Right forelimb (tissue), 1 donor: ENCODE measurements around the gene GJB6.
"Not testable (repeated sequence)": the region's sequence is repeated elsewhere in the genome, so short reads cannot be mapped to it uniquely, and the experiment has no call there.

Experiments
- DNase-seq: peaks from one replicate; pipeline ENCODE4 v3.0.0-alpha.2; 2018

The GJB6 gene

DNA sequence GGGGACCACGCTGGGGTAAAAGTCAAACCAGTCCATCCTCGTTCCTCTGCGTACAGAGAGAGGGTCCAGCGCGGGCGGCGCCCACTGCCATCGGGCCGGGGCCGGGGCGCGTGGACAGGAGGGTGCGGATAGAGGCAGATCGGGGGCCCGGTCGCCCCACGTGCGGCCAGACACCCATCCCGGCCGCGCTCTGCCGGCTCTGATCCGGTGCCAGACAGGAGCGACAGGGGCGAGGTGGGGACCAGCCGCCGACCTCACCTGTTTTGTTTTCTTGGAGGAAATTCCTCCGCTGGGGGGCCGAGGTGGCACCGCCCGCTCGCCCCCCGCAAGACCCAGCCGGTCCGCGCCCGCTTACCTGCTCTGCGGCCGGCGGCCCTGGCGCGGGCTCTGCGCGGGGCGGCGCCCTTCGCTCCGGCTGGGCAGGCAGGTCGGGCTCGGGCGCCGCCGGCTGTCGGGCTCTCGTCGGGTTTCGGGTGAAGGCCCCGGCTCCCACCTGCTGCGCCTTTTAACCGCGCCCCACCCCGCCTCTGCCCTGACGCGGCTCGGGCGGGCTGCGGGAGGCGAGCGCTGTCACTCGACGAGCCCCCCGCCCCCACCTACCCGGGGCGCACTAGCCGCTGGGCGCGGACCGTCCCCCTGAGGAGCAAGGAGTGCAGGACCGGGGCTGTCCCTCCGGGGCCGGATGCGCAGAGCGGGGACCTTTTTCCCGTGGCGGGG is at the start of gene GJB6:
Gene GJB6, minus strand, starts transcription at position 481 of the 717 bp plus-strand sequence. CDS start 8,839 bp downstream, outside the sequence.
- DNase-seq, result no peak

DNA sequence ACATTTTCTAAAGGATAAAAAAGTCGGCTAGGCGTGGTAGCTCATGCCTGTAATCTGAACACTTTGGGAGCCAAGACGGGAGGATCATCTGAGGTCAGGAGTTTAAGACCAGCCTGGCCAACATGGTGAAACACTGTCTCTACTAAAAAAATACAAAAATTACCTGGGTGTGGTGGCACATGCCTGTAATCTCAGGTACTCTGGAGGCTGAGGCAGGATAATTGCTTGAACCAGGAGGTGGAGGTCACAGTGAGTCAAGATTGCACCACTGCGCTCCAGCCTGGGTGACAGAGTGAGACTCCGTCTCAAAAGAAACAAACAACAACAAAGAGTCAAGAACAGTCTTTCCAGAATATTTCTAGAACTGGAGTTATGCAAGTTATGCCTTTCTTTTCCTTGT is 44.8 kb upstream of the GJB6 start:
- DNase-seq, result not testable (repeated sequence)

DNA sequence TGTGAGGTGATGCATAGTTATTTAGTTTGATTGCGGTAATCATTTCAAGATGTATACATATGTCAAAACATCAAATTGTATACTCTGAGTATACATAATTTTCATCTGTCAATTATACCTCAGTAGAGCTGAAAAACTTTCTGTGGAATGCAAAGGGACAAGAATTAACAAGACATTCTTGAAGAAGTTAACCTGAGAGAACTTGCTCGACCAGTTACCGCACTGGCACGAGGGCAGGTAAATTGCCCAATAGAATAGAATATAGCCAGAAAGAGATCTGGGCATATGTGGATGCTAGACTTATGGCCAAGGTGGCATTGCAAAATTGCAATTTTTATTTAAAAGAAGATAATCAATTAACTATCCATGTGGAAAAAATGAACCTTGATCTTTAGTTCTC is 42.3 kb upstream of the GJB6 start:
- no peak for DNase-seq

DNA sequence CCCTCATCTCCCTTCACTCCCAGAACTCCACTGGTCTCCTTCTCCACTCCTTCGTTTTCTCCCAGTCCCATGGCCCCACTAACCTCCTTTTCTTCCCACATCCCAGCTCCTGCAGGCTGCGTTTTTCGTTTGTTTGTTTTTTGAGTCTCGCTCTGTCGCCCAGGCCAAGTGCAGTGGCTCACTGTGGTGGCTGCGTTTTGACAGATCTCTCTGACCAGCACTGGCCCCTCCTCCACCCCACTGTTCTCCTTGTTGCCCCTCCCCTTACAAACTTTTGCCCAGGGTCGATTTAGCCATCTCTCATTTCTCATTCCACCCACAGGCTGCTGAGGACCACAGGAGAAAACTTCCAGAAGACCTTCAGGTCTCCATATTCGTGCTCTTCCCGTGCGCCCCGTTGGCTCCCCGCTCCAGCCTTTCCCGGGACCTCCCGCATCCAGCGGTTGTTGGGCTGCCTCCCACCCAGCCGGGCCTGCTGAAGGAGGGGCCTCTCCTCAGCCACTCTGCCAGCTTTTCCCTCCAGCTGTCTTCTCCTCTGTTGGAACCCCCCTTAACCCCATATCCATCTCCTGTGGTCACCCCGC is 40.6 kb upstream of the GJB6 start:
- DNase-seq, result no peak

DNA sequence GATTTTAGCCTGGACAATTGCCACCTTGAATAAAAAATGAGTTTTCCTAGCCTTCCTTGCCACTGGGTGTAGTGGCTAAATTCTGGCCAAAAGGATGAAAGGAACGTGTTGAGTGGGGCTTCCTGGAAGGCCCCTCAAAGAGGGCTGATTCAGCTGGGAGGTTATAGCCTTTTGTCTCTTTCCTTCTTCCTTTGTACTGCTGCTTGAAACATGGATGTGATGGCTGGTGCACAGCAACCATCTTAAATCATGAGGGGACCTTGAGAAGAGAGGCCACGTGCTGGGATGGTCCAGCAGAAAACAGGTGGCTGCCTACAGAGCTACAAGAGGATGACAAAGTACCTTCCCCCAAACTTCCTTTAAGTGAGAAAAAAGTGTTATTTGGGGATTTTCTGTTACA is 40.0 kb upstream of the GJB6 start:
- no peak for DNase-seq

DNA sequence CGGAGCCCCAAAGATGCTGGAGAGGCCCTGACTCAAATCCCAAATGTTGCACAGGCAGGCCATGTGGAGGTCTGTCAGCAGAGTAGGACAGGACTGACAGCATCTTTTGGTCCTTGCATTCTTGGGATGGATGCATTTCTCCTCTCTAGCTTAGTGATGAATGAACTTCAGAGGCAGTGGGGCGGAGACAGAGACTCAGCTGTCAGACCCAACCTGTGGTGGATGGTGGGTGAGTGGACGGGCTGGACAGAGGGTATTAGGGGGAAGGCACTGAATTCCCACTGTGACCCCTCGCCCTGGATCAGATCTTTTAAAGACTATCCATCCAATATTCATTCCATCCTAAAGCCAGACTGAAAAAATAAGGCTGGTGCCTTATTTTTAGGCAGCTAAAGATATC is 39.3 kb upstream of the GJB6 start:
- DNase-seq, result no peak

DNA sequence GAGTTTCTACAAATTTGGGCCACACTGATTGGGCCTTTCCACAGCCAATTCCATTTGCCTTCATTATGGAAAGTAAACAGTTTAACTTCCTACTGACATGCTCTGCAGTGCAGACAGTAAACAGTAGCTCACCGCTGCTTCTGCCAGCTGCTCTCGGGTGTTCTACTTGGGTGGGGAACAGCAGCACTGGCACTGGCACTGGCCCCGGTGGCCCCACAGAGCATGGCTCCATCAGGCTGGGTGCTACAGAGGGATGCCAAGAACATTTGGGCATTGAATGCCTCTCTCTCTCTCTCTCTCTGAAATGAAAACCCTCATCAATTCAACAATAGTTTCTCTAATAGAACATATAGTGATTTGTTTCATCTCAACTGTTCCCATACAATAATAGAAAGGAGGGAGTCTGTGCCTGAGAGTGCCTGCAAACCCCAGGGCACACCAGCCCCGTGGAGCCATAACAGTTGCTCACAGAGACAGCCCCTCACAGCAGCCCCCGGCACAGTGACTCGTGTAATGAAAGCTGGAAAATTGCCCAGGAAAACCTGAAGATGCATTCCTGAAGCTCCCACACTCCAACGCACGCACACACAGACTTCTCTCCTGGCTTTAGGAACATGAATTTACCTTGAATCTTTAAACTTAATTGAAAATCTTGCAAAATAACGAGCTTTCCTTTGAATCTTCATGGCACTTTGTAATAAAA is 38.2 kb upstream of the GJB6 start:
- DNase-seq, result no peak

DNA sequence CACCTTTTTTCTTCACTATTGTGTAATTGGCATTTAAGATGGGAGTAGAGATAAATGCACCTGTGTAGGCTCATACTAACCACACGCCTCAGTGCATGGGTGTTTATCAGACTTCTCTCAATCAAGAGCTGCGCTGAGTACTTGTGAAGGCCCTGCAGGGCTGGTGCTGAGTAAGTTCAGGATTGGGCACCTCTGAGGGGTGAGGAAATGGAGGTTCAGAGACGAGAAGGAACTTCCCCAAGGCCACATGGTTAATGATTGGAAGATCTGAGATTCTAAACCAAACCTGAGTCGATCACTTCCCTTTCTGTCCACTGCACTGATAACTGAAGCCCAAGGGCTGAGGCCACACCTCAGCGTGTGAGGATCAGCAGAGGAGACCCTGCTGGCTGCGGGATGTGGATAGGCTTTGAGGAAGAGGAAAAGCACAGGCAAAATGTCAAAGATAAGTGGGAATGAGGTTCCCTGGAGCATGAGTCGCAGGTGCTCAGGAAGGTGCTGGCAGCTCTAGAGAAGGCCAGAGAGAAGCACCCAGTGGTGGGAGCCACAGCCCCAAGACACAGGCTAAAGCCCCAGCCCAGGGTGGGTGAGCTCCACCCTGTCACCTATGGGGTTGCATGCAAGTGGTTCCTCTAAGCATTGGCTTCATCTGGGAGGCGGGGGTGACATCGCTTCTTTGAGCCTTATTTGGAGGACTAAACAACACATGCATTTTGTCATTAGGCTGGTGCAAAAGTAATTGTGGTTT is 32.3 kb upstream of the GJB6 start:
- DNase-seq, result no peak

DNA sequence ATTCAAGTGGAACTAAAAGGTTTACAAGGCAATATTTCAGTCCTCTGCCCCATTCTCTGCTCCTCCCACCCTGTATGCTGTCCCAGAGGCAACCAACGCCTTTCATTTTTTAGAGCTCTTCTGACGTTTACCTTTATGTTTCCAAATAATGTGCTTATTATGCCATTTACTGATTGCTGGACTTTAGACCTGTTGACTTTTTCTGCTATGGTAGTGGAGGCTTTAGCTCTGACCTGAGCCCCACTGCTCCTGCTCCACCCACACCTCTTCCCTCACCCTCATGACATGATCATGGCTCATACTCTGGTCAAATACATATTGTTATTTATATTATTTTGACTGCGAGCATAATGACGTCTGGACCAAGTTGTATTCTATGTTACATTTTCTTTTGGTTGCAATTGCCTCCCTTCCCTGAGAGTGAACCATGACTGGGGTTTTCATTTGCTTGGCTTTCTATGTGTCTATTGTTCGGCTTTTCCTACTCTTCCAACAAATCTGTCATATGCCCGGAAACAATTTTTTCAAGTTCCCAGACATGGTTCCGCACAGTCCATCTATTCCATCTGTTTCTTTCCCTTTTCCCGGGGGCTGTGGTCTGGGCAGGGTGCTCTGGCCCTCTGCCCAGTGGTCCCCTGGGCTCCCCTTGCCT is 31.4 kb upstream of the GJB6 start:
- DNase-seq, result no peak

DNA sequence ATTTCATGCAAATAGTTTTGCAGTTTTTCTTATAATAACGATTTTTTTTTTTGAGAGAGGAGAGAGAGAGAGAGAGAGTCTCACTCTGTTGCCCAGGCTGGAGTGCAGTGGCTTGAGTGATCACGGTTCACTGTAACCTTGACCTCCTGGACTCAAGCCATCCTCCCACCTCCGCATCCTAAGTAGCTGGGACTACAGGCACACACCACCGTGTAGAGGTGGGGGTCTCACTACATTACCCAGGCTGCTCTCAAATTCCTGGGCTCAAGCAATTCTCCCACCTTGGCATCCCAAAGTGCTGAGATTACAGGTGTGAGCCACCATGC is 26.8 kb upstream of the GJB6 start:
- no peak for DNase-seq

DNA sequence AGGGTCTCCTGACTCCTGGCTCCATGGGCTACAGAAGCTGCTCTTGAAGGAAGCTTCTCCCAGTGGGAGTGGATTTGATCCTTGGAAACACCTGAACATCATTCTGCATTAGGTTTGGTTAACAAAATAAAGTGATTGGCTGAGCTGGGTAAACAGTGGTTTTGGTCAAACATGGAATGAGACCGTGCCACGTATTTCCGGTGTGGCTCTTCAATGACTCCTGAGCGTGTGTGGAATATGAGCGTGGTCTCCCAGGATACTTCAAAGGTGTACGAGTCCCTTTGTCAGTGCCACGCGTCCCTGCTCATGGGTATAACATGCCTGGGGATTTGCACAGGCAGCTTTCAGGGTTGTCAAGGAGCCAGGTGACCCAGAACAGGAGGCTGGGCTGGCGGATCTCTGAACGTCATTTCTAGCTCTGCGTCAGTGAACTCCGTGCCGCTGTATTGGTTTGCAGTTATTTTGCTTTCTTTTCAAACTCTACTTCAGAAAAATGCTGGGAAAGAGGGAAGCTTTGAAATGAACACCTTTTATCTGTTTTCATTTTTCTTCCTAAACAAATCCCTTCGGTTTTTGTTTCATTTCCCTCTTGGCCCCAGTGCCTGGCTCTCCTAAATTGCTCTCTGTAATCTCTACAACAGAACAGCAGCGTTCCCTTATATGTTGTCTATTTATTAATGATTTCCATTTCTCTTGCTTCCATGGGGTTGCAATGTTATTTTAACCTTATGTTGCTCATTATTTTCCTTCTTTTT is 26.3 kb upstream of the GJB6 start:
- DNase-seq, result no peak

DNA sequence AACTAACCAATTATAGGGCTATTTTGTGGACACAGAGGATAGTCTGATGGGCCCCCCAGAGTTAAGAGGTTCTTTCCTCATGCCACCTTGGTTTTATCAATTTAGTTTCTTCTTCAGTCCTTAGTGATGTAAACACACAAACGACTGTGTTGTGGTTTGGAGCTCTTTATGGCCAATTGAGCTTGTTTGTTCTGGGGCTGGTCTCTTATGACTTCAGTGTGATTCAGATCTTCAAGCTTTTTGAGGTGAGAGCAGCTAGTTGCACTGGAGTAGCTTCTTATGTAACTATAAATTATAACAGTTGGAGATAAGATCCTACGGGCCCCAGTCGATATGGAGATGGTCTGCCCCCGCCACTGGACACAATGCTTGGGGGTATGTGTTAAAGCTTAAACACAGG is 22.0 kb upstream of the GJB6 start:
- DNase-seq, result no peak

DNA sequence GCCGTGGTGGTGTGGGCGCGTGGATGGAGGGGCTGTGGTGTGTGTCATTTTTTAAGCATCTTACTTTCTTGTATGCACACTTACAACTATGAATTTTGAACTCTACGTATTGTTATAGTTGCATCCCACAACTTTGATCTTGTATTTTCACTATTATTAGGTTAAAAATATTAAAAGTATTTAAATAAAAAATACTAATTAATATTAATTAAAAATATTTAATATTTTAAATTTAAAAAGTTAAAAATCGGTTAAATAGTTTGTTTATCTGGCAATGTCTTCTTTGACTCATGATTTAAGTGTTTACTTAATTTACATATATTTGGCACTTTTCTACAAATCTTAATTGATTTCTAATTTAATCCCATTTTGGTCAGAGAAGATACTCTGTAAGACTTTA is 17.8 kb upstream of the GJB6 start:
- no peak for DNase-seq

DNA sequence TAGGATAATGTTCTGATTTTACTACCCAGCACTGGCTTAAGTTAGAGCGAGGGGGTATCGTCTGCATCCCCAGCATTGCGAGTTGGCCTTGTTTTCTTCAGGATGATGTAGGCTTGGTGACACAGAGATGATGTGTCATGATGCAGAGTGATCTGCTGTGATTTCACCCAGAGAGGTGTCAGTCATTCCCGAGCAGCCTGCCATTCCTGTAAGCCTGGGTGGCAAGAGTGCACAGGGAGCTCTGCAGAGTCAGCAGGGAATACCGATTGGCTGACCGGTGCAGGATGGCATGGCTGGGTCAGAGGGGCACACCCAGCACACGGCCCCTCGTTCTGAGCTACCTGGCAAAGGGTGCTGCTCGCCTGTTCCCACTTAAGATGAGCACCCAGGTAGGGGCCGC is 15.8 kb upstream of the GJB6 start:
- DNase-seq, result no peak

DNA sequence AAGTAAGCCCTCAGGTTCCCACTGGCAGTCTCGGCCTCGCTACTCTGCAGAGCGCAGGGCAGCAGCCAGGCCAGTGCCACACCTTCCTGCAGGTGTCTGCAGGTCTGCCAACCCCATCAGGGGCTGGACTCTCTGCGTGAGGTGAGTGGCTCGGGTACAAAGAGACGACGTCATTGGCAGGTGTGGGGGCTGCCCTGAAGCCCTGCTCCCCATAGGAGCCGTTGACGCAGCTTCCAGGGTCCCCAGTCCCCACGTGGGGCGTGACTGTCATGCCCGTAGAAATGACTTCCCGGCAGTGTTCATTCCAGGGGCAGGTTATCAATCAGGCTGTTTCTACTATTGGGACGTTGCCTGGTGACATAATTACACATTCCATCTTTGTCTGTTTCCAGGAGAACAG is 15.3 kb upstream of the GJB6 start:
- no peak for DNase-seq

DNA sequence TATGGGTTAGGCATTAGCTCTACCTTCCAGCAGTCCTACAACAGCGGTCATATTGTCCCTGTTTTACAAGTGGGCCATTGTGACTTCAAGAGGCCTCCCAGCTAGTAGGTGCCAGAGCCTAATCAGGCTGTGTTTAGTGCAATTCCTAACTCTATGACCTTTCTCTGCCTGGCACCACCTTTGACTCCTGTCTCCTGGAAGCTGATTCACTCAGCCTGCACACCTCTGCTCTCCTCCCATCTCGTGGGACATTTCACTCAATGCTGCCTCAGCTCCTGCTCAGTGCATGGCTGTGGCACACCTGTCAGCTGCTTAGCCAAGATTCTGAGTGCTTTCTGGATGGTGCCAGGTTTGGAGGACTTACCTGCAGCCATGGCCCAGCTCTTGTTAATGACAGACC is 9.5 kb upstream of the GJB6 start:
- no peak for DNase-seq

DNA sequence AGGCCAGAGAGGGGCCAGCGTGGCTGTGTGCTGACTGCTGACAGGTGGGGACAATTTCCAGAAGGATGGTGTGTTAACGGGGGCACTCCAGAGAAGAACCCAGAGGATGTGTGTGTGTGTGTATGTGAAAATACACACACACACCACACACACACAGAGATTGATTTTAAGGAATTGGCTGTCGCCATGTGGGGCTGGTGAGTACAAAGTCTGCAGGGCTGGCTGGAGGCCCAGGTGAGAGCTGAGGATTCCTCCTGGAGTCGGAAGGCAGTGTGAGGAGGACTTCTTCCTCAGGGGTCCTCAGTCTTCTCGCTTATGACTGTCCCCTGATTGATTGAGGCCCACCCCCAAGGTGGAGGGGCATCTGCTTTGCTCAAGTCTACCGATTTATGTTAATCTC is 7.6 kb upstream of the GJB6 start:
- no peak for DNase-seq

DNA sequence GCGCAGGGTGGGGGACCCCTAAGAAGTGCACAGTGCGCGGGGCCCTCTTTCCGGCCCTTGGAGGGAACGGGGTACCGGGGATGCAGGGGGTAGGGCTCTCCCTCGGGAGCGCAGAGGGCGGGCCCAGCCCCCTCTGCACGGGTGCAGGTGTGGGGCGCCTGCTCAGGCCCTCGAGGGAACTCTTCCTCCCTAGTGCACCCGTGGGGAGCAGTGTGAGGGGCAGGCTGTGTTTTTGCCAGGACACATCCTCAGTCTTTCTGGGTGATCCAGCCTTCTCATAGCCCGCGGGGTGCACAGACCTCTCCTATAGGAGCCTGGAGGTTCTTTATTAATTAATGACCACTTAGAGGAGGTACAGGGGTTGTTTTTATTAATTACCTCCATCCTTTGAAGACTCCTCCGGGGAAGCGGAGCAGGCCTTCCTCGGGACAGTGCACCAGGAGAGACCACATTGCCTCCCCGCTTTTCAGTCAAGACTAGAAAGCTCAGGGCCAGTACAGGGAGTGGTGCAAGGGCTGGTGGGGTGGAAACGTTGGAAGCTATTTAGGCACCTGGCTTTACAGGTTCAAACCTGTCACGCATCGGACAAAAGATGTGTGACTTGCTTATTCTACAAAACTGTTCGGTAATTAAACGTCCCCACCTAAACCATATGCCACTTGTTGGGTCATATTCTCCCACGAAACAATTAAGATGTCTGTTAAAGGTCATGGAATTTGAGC is 598 bp upstream of the GJB6 start:
- DNase-seq, result no peak

DNA sequence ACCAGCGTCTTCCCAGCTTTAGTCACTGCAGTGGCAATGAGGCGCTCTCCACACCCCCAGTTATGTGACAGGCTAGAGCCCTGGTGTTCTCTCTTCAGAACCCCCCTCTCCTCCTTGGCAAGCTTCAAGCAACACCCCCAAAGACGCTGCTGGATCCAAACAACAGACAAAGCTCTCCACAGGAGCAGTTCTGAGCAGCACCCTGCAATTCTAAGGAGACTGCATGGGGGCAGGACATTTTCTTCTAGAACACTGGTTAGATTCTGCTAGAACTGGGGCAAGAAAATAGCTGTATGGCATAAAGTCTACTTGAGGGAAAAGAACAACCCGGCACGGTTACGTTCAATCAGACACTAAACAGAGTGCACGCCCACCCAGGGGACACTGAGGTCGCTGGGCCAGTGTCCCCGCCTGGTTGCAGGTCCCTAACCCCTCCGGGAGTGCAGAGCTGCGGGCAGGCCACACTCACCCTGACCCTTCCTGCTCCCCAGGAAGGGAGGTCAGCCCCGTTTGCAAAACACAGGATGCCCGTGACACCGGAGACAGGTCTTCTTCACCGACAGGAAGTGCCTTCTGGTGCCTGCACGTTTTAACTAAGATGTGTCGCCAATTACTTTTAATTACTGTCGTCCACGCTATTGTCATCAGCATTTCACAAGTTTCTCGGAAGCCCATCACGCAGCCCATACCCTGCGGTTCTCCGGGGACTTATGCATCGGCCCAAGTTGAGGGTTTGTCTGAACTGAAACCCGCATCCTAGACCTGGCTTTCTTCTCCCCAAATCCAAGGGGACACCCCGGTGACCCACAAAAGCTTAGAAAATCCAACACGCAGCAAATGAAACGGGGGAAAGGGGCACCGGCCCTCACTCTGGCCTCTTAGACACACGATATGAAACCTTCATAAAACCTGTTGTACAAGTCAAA is 943 bp downstream of the GJB6 start:
- no peak for DNase-seq

DNA sequence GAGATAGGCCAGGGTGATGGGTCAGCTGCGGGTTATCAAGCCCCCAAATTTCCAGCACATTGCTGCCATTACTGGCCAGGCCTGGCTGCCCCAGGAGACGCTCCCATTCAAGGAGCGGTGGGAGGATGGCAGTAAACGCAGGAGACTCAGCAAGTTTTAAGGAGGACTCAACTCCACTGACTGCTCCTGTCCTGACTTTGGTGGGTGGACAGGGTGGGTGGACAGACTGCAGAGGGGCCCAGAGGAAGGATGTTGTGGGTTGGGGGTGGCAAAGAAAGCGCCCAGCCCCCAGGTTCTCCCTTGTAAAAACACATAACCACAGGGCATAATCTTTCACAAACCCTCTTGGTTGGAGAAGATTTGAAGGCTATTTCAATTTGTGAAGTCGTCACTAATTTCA is 4.4 kb downstream of the GJB6 start:
- DNase-seq, result no peak

DNA sequence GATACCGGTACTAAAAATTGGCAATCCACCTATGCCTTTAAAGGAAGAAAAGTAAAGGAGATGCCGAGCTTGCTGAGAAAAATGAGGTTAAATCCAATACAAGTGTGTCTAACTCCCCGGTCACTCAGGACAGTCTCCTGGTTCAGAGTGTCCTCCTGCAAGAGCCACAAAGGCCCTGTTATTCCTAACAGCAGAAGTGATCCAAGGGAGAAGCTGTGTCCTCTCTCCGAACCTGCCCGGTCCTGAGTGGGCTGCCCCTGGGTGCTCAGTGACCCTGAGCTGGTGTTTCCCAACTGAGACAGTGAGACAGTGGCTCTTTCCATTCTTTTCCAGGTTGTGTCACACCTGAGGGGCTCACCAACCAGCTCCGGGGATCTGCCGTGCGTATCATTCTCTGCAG is 4.8 kb downstream of the GJB6 start:
- no peak for DNase-seq
